Upper lobe of left lung (tissue), 4 donors: Measurements from ENCODE around the gene CLDN15.

Source experiments
- CTCF ChIP-seq, 6 experiments: fragments of 450-650 bp in 4 of 6; fragments of 200-600 bp in 2 of 6; sonication (generic) in 2 of 6; IDR thresholded peaks; one replicate each; pipeline ENCODE4 v1.5.1; 2016 to 2019; ENCODE audit warnings: antibody characterized with exemption in 6 of 6
- EP300 ChIP-seq, 4 donors: sonication (generic); formaldehyde crosslinking; IDR thresholded peaks; one replicate each; pipeline ENCODE4 v1.5.1; 2017; ENCODE audit warnings: antibody characterized with exemption in 4 of 4, control low read depth in 2 of 4
- POLR2A ChIP-seq, 4 donors: fragments of 450-650 bp; IDR thresholded peaks; one replicate each; pipeline ENCODE4 v1.5.1; 2016 to 2017; ENCODE audit warnings: antibody characterized with exemption in 4 of 4, mild to moderate bottlenecking in 2 of 4

GRCh38 chr7:101195884-101196283, 41.7 kb downstream of the CLDN15 start:
- TF ChIP-seq CTCF (IDR thresholded peaks at IDR 0.05) (no peak), EP300 (IDR thresholded peaks at IDR 0.05) (no peak), POLR2A (IDR thresholded peaks at IDR 0.05) (no peak)
